GM12873 (cell line): ENCODE data around the gene CFAP77.

Experiments
- TF ChIP-seq, protein P1 (sequence below): IDR thresholded peaks from 2 replicates; pipeline ENCODE4 v1.5.1; 2012; ENCODE audit warnings: low read depth, mild to moderate bottlenecking, moderate library complexity, low read length, control low read depth; ENCODE audit not compliant: insufficient read depth; ENCODE audit errors: missing control alignments

CFAP77 gene

GRCh38 chr9:132395560-132395959 lies 14.5 kb upstream of the CFAP77 start:
- TF ChIP-seq, protein P1, sequence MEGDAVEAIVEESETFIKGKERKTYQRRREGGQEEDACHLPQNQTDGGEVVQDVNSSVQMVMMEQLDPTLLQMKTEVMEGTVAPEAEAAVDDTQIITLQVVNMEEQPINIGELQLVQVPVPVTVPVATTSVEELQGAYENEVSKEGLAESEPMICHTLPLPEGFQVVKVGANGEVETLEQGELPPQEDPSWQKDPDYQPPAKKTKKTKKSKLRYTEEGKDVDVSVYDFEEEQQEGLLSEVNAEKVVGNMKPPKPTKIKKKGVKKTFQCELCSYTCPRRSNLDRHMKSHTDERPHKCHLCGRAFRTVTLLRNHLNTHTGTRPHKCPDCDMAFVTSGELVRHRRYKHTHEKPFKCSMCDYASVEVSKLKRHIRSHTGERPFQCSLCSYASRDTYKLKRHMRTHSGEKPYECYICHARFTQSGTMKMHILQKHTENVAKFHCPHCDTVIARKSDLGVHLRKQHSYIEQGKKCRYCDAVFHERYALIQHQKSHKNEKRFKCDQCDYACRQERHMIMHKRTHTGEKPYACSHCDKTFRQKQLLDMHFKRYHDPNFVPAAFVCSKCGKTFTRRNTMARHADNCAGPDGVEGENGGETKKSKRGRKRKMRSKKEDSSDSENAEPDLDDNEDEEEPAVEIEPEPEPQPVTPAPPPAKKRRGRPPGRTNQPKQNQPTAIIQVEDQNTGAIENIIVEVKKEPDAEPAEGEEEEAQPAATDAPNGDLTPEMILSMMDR: no peak

DNA sequence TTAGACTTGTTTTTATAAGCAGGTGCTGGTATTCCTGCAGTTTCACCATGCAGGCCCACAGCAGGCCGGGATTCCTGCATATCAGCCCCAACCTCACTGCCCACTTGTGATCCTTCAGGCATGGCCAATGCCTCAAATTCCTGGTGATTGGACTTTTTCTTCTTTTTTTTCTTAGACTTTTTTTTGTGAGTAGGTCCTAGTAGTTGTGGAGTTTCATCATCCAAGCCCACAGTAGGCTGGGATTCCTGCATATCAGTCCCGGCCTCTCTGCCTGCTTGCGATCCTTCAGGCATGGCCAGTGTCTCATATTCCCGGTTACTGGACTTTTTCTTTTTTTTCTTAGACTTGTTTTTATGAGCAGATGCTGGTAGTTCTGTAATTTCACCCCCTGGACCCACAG lies 8.2 kb upstream of the CFAP77 start:
- TF ChIP-seq, protein P1: no peak

- TF ChIP-seq, protein P1: no peak
Measured at GRCh38 chr9:132404228-132404881, 5.7 kb upstream of the CFAP77 start.

- TF ChIP-seq, protein P1: no peak
Measured at GRCh38 chr9:132406554-132407122, 3.4 kb upstream of the CFAP77 start, which contains the start of gene TTF1. Gene TTF1, minus strand, starts transcription at chr9:132406840. Its CDS starts 4,019 bp downstream, at chr9:132402821.

DNA sequence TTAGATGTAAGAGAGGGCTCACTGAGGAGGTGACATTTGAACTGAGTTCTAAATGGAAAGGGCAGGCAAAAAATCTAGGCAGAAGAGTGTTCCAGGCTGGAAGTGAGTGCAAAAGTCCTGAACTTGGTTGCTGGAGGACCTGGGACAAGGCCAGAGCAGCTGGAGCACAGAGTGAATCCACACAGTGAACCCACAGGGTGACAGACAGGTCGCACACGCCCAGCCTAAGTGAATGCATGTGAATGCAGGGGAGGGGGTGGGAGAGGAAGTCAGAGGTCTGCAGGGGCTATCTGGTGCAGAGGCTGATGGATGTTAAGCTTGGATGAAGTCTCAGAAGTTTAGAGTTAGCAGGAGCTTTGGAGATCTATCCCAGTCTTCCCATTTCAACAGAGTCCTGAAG lies 2.8 kb upstream of the CFAP77 start:
- TF ChIP-seq, protein P1: no peak

DNA sequence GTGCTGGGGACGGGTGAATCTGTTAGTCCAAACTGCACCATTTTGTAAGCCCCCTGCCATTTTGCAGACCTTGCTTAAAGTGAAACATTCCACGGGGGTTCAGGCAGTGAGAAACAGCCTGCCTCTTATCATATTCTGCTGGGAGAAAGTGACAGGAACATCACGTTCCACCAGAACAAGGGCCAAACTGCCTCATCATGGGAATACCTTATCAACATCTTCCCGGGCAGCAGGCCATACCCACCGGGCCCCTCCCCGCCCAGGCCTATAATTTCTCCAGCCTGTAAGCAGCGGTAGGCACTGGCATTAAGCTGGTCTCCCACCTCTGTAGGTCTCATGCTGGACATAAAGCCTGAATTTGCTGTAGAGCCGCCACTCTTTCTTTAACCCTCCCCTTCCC lies 1.5 kb upstream of the CFAP77 start:
- TF ChIP-seq, protein P1: no peak

GRCh38 chr9:132410642-132411041 lies 631 bp downstream of the CFAP77 start:
- TF ChIP-seq, protein P1: no peak
